Osteoblast (primary cell): ENCODE results near the gene JARID2. TPM values are rescaled to one million over a fixed set of nuclear protein-coding genes. Genes with fewer than 3 reads are reported as not detected.

Source experiments
- DNase-seq: peaks from one replicate; pipeline ENCODE4 v3.0.0; 2011; ENCODE audit warnings: low spot score, mixed read lengths; ENCODE audit not compliant: insufficient read length; ENCODE audit errors: missing footprints
- H2AFZ ChIP-seq: 2 replicates; pipeline ENCODE4 v1.6.0; 2011; ENCODE audit warnings: mild to moderate bottlenecking, low read length
- H3K27ac ChIP-seq: 2 replicates; pipeline ENCODE4 v1.5.1; 2011; ENCODE audit warnings: mild to moderate bottlenecking, low read depth, low read length, moderate library complexity
- H3K27me3 ChIP-seq: 2 replicates; pipeline ENCODE4 v1.6.0; 2012; ENCODE audit warnings: mild to moderate bottlenecking, control low read depth, inconsistent platforms, low read length, moderate library complexity; ENCODE audit not compliant: insufficient read depth
- H3K36me3 ChIP-seq: 2 replicates; pipeline ENCODE4 v1.5.1; 2011; ENCODE audit warnings: mild to moderate bottlenecking, low read length, control low read depth, moderate library complexity; ENCODE audit not compliant: insufficient read depth
- H3K4me1 ChIP-seq: 2 replicates; pipeline ENCODE4 v1.5.1; 2011; ENCODE audit warnings: mild to moderate bottlenecking, low read length, control low read depth, moderate library complexity; ENCODE audit not compliant: insufficient read depth
- H3K4me2 ChIP-seq: 2 replicates; pipeline ENCODE4 v1.6.0; 2011; ENCODE audit warnings: mild to moderate bottlenecking, low read length; ENCODE audit not compliant: insufficient read depth
- H3K4me3 ChIP-seq: fragments of 200-600 bp; sonication (generic); 3 replicates; pipeline ENCODE4 v1.5.1; 2012; ENCODE audit warnings: mild to moderate bottlenecking, low read length, inconsistent platforms; ENCODE audit not compliant: insufficient read depth
- H3K79me2 ChIP-seq: 2 replicates; pipeline ENCODE4 v1.6.0; 2012; ENCODE audit warnings: mild to moderate bottlenecking, low read length, control low read depth, inconsistent platforms; ENCODE audit not compliant: insufficient read depth
- H3K9me3 ChIP-seq: 2 replicates; pipeline ENCODE4 v1.5.1; 2011; ENCODE audit warnings: low read depth, low read length, control low read depth
- H4K20me1 ChIP-seq: 2 replicates; pipeline ENCODE4 v1.6.0; 2012; ENCODE audit warnings: mild to moderate bottlenecking, low read length, control low read depth; ENCODE audit not compliant: insufficient read depth
- CTCF ChIP-seq: IDR thresholded peaks from 2 replicates; pipeline ENCODE4 v1.5.1; 2011; ENCODE audit warnings: mild to moderate bottlenecking, low read depth, low read length, moderate library complexity; ENCODE audit errors: extremely low read depth
- total RNA-seq: library from RNA; depleted of rRNA; stranded (reverse); fragments of >200 nt; gene quantifications from 2 replicates; pipeline ENCODE4 v1.2.3, GENCODE V29; 2012

JARID2 gene
- total RNA-seq, 1 donor = 10.5 TPM

GRCh38 chr6:15400572-15401004 lies 154.7 kb downstream of the JARID2 start:
- no peaks in the 10 kb centered on the region for H3K27me3 ChIP-seq
- H3K4me3 ChIP-seq = peak overlapping the region; percentile 66
- no peak overlapping the region for H2AFZ ChIP-seq
- no peak for DNase-seq
- H3K4me1 ChIP-seq = peaks cover 10% of the 10 kb centered on the region
- H3K9me3 ChIP-seq = no peaks in the 10 kb centered on the region
- peaks cover 27% of the 10 kb centered on the region for H4K20me1 ChIP-seq
- H3K36me3 ChIP-seq = no peaks in the 10 kb centered on the region
- H3K79me2 ChIP-seq = peaks cover 82% of the 10 kb centered on the region
- H3K27ac ChIP-seq = no peak overlapping the region
- H3K4me2 ChIP-seq = peak overlapping the region; percentile 81
- TF ChIP-seq CTCF = no peak

GRCh38 chr6:15401120-15401519 lies 155.3 kb downstream of the JARID2 start:
- Histone ChIP-seq H4K20me1 (peaks cover 32% of the 10 kb centered on the region), H3K4me3 (no peak overlapping the region), H3K27ac (no peak overlapping the region), H3K4me1 (peaks cover 10% of the 10 kb centered on the region), H2AFZ (no peak overlapping the region), H3K79me2 (peaks cover 85% of the 10 kb centered on the region), H3K4me2 (no peak overlapping the region), H3K36me3 (no peaks in the 10 kb centered on the region), H3K9me3 (no peaks in the 10 kb centered on the region), H3K27me3 (no peaks in the 10 kb centered on the region)
- no peak for TF ChIP-seq CTCF
- DNase-seq = no peak

GRCh38 chr6:15401769-15402250 lies 155.9 kb downstream of the JARID2 start:
- Histone ChIP-seq H4K20me1 (peaks cover 39% of the 10 kb centered on the region), H3K27ac (no peak overlapping the region), H3K4me1 (peaks cover 10% of the 10 kb centered on the region), H2AFZ (no peak overlapping the region), H3K79me2 (peaks cover 89% of the 10 kb centered on the region), H3K9me3 (no peaks in the 10 kb centered on the region), H3K27me3 (no peaks in the 10 kb centered on the region), H3K36me3 (no peaks in the 10 kb centered on the region), H3K4me3 (no peak overlapping the region), H3K4me2 (no peak overlapping the region)
- DNase-seq = no peak
- no peak for TF ChIP-seq CTCF

- Histone ChIP-seq H3K27ac (no peak overlapping the region), H3K79me2 (peaks cover 89% of the 10 kb centered on the region), H3K4me3 (no peak overlapping the region), H3K9me3 (no peaks in the 10 kb centered on the region), H3K36me3 (no peaks in the 10 kb centered on the region), H2AFZ (no peak overlapping the region), H3K4me1 (peaks cover 10% of the 10 kb centered on the region), H3K4me2 (no peak overlapping the region), H4K20me1 (peaks cover 41% of the 10 kb centered on the region), H3K27me3 (no peaks in the 10 kb centered on the region)
- DNase-seq = no peak
- no peak for TF ChIP-seq CTCF
Measured at GRCh38 chr6:15402406-15403045, 156.7 kb downstream of the JARID2 start.
